KBM-7 (cell line): ENCODE data around the gene CCZ1.
"Not testable (repeated sequence)": the region's sequence is repeated elsewhere in the genome, so short reads cannot be mapped to it uniquely, and the experiment has no call there.

Experiments used
- DNase-seq: peaks from one replicate; pipeline ENCODE4 v3.0.0-alpha.2; 2015
- in situ Hi-C: fragments of 300-500 bp; cut with MboI; formaldehyde crosslinking; loops from 2 replicates; pipeline ENCODE4 v1.14.3; 2020; ENCODE audit warnings: low sequenced_read_pairs, low pct_unique_long_range_greater_than_20kb, mixed read lengths

The CCZ1 gene

DNA sequence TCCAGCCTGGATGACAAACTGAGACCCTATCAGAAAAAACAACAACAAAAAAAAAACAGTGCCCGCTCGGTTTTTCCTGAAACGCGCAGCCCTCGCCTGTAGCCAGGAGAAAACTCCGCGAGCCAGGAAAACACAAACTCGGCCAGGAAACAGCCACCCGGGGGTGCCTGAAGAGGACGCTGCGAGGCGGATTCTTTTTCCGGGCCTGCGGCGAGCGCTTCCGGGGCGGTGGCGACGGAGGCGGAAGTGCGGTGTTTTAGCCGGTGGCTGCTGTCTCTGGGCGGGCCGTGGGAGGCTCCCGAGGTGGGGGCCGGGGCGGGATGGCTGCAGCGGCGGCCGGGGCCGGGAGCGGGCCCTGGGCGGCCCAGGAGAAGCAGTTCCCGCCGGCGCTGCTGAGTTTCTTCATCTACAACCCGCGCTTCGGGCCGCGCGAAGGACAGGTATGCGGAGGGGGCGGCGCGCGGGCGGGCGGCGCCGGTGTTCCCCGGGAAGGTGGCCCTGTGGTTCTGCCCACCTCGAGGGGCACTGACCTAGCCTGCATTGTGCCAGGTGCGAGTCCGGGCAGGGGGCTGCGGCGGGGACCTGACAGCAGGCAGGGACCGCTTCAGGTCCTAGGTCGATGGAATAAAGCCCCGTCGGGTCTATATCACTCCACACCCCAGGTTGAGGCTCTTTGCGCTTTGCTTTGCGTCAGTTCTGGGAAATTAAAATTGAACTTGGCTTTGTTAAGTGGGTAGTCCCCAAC is at the start of gene CCZ1:
Gene CCZ1, plus strand, starts transcription at position 254 of the 745 bp plus-strand sequence. Its CDS starts 67 bp downstream, at position 321.
- in situ Hi-C loops: not testable (repeated sequence)
- DNase-seq: peak; percentile 78

DNA sequence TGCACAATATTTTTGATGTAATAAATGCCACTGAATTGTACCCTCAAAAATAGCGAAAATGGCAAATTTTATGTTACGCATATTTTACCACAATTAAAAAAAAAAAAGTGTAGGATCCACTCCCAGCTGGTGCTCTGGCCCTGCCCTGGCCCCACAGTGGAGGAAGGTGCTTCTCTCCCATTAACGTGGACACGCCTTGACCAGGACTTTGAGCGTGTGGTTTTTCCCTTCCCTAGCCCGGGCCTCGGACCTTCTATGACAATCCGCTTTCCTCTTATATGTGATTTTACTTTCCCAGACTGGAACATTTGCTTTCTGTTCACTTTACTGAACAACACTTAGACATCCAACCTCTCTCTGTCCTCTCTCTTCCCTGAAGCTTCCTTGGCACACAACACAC is 47.6 kb upstream of the CCZ1 start:
- DNase-seq: no peak
- in situ Hi-C loops: no loop called here

DNA sequence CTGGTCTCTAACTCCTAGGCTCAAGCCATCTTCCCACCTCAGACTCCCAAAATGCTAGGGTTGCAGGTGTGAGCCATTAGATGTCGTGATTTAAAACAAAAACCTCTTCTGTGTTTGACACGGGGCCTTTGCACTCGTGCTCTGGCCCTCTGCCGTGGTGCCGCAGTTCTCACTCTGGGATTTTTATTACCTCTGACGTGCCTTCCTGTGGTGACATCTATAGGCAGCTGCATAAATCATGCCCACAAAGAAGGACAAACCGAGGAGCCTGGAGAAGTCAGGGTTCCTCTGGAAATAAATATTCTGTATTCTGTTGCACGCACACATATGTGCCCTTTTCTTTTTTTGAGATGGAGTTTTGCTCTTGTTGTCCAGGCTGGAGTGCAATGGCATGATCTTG is 43.8 kb upstream of the CCZ1 start:
- peak; percentile 55 for DNase-seq
- in situ Hi-C loops: no loop called here

DNA sequence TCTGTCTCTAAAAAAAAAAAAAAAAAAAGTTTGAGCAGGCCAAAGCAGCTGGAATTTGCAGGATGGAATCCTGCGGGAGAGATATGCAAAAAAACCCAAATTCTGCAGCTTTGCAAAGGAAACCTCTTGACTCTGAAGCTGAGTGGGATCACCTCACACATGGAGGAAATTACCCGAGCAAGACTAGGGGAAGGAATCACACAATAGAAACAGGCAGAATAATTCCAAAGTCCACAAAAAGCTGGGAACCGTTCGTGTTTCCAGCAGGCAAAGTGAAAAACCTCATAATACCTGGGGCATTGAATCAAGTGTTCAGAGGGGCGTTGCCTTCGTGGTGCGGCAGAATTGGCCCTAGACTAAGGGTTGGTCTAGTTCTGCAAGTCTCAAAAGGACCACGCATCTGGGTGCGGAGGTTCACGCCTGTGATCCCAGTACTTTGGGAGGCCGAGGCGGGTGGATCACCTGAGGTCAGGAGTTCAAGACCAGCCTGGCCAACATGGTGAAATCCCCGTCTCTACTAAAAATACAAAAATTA is 41.4 kb upstream of the CCZ1 start:
- in situ Hi-C loops, DNase-seq: not testable (repeated sequence)

DNA sequence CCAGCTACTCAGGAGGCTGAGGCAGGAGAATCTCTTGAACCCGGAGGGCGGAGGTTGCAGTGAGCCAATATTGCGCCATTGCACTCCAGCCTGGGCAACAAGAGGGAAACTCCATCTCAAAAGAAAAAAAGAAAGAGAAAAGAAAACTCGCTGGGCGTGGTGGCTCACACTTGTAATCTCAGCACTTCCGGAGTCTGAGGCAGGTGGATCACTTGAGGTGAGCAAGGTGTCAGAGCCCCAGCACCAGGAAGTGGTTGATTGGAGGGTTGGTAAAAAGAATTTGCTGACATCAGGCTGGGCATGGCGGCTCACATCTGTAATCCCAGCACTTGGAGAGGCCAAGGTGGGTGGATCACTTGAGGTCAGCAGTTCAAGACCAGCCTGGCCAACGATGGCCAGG is 40.0 kb upstream of the CCZ1 start:
- DNase-seq, in situ Hi-C loops: not testable (repeated sequence)

DNA sequence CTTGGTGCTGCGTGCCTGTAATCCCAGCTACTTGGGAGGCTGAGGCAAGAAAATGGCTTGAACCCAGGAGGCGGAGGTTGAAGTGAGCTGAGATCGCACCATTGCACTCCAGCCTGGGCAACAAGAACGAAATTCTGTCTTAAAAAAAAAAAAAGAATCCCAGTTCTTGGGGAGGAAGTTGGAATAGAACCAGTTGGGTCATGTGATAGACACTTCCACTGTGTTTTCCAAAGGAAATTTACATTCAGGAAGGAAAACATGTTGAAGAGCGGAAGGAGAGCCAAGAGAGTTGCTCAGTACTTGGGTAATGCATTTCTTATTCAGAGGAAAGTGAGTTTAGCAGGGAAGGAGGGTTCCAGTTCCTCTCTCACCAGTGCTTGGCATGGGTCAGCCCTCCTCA is 37.3 kb upstream of the CCZ1 start:
- in situ Hi-C loops, DNase-seq: not testable (repeated sequence)

DNA sequence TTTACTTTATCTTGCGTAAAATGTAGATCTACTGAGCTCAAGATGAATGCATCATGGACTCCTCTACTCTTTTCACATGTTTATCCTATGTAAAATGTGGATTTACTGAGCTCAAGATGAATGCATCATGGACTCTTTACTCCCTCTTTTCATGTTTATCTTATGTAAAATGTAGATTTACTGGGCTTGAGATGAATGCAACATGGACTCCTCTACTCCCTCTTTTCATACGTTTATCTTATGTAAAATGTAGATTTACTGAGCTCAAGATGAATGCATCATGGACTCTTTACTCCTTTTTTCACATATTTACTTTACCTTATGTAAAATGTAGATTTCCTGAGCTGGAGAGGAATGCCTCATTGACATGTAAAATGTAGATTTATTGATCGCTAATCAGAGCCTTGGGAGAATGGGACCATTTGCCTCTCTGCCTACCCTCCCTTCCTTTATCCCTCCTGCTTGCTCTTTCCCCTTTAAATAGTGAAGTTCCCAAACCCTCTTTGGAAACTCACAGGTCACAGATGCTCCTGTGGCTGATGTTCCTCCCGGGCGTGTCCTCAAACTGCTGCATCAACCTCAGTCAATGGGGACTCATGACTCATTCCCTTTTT is 35.7 kb upstream of the CCZ1 start:
- DNase-seq, in situ Hi-C loops: not testable (repeated sequence)

DNA sequence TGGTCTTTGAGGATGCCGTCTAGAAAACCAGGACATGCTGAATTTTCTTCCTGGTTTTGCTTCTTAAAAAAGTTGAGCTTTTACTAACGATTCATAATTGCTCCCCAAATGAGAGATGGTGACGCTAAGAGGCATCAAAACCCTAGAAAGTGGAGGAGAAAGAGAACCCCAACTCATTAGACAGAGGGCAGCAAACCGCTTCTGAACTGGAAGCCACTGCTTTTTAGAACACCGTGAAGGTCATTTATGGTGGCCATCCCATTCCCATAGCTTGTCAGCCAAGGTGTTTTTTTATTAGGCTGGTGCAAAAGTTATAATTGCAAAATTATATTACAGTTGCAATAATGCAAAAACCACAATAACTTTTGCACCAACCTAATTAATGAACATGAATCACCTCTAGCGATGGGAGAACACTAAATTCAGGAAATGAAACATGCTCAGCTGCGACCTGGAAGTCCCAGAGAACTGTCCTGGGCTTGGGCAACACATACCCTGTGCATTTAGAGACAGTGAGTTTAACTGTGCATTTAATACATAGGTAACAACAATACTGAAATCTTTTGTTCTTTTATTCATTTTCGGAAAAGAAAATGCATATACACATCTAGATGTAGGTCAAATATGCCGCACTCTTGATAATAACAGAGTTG is 33.1 kb upstream of the CCZ1 start:
- in situ Hi-C loops, DNase-seq: not testable (repeated sequence)

DNA sequence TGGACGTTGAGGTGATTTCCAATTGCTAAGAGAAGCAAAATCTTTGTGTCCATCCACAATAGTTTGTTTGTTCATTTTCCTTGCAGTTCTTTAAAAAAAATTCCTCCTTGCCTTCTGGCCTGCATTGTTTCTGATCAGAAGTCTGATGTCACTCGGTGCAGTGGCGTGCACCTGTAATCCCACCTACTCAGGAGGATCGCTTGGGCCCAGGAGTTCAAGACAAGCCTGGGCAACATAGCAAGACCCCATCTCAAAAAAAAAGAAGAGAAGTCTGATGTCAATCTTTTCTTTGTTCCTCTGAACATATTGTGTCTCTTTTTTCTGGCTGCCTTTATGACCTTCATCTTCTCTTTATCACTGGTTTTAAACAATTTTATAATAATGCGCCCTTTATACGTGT is 31.5 kb upstream of the CCZ1 start:
- DNase-seq: no peak
- in situ Hi-C loops: no loop called here

DNA sequence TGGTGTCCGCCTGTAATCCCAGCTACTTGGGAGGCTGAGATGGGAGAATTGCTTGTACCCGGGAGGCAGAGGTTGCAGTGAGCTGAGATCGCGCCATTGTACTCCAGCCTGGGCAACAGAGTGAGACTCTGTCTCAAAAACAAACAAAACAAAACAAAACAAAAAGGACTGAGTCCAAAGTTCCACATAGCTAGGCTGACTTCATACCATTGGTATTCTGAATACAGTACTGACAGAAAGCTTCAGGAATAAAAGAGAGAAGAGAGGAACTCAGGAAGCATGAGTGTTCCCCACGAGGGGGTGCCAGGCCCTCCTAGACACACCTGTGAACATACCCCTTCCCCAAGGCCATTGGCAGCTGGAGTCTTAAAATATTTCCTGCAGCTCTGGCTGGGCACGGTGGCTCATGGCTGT is 29.6 kb upstream of the CCZ1 start:
- in situ Hi-C loops, DNase-seq: not testable (repeated sequence)

DNA sequence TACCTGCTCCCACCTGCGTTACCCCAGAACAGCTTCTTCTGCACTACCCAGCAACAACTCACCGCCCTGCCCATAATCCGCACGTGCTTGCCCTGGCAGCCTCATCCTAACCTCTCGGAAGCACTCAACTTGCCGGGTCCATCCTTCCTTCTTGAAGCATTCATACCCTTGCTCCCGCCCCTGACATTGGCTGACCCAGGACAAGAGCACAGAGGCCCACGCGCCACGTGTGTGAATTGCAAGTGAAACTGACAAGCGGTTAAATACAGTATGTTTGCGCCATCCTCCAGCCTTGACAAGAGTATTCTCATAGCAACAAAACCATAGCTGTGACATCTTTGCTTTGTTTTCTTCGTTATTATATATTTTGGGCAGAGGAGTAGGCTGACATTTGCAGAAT is 28.8 kb upstream of the CCZ1 start:
- no peak for DNase-seq
- in situ Hi-C loops: no loop called here

DNA sequence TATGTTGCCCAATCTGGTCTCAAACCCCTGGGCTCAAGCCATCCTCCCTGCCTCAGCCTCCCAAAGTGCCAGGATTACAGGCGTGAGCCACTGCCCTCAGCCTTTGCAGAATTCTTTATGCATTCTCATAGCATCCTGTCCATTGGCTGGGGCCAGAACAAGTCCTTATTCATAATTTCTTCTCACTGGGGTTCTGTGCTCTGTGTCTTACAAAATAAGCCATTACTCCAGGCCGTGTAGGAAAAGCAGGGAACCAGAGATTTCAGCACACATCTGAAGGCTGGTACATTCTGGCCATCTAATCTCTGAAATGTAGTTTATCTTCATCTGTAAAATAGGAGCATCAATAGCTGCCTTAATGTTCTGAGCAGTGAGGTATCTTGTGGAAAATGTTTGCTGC is 28.2 kb upstream of the CCZ1 start:
- DNase-seq: no peak
- in situ Hi-C loops: no loop called here

DNA sequence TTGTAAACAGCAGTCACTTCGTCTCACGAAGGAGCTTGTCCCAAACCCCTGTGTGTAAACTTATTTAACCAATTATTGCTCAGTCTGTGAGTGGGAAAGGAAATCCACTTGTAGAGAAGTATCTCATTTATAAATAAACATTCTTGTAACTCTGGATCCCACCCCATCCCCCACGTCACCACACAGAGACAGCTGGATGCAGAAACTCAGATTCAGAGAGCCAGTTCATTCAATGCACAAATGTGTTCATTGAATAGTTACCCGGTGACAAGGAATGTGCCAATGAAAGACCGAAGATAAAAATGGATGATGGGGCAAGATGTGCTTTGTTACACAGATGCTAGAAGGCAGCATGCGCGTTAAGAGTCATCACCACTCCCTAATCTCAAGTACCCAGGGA is 26.2 kb upstream of the CCZ1 start:
- in situ Hi-C loops: no loop called here
- no peak for DNase-seq

DNA sequence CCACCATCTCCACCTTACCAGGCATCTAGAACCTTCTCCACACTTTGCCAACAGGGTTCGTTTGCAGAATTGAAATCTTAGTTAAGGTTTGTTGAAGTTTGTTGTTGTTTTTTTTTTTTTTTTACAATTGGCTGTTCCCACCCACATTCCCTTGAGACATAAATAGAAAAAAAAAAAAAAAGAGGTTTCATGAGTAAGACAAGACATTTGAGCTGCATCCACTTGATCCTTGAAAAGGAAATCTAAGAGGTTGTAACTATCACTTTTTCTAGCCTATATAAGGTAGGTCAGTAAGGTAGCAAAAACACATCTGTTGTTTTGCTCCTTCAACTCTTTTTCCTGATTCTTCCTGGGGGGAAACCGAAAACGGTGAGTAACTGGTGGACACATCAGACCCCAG is 18.9 kb upstream of the CCZ1 start:
- in situ Hi-C loops, DNase-seq: not testable (repeated sequence)

DNA sequence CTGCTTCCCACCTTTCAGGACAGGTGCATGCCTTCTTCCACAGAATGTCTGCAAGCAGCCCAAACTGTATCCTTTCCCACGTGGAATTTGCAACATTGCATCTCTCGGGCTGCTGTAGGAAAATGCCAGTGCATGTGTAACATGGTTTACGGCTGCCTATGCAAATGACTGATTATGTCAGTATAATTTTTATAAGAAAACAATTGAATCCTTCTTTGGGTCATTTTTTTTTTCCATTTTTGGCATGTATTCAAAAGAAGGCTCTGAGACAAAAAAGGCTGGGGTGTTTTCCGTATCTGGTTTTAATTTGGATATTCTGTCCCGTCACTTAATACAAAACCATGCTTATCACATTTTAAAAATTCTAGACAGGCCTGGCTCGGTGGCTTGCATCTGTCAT is 18.4 kb upstream of the CCZ1 start:
- DNase-seq, in situ Hi-C loops: not testable (repeated sequence)

DNA sequence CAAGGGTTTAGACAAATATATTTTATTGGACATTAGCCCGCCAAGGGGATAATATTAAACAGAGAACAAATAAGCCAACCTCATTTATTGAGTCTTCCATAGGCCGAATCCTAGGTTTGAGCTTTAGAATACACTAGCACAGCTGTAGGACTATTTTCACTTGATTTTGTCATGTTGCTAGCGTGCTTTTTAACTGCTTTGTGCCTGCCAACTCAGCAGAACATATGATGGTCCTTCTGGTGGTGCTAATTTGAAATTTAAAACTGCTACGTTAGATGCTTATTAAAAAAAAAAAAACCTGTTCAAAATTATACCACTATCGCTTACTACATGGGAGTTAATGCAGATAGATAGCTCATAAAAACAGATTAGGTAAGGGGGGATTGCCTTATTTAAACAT is 14.1 kb upstream of the CCZ1 start:
- in situ Hi-C loops, DNase-seq: not testable (repeated sequence)

DNA sequence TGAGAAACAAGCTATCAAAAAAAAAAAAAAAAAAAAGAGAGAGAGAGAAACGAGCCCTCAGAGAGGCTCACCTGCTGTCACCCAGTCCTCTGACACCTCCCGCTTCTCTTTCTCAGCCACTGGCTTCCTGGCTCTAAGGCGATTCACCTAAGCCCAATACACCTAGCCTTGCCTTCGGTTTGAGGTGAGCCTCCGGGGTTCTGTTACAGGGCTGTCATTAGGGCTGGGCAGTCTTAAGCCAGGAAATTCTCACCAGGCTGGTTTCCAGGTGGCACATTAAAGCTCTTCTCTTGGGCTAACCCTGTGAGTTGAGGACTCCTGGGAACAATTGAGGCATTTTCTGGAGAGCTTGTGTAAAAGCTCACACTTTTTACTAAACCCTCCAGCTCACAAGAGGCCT is 10.5 kb upstream of the CCZ1 start:
- DNase-seq, in situ Hi-C loops: not testable (repeated sequence)

DNA sequence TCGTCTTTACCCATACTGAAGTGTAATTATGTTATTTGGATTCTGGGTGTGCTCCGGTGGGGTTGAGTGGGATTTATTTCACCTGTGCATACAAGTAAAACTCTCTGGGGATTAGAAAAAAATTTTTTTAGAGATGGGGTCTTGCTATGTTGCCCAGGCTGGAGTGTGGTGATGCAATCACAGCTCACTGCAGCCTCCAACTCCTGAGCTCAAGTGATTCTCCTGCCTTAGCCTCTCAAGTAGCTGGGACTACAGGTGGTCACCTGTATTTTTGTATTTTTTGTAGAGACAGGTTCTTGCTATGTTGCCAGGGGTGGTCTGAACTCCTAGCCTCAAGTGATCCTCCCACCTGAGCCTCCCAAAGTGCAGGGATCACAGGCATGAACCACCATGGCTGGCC is 8.3 kb upstream of the CCZ1 start:
- in situ Hi-C loops, DNase-seq: not testable (repeated sequence)

DNA sequence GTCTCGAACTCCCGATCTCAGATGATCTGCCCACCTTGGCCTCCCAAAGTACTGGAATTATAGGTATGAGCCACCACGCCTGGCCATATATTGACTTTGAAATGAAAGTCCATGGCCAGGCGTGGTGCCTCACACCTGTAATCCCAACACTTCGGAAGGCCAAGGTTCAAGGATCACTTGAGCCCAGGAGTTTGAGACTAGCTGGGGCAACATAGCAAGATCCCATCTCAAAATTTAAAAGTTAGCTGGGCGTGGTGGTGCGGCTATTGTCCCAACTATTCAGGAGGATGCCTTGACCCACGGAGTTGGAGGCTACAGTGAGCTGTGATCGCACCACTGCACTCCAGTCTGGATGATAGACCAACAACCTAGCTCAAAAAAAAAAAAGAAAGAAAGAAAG is 6.0 kb upstream of the CCZ1 start:
- DNase-seq: no peak

DNA sequence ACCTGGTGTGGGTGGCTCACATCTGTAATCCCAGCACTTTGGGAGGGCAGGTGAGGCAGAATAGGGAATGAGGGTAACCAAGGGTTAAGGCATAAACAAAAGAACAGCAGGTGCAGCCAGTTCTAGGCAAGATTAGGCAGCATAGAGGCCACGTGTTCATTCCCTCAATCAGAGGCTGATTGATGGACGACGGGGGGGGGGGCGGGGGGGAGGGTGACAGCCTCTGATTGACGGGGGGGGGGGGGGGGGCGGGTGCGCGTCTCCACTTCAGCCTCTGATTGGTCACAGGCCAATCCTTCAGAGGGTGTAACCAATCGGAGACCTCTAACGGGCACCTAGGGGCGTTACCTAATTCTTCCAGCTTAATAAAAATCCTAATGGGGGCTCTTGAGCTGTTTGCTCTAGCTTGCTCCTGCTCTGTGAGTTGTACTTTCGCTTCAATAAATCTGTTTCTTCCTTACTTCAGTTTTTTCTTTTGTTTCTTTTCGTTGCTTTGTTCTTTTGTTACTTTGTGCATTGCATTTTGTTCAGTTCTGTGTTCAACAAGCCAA is 1.1 kb upstream of the CCZ1 start:
- DNase-seq, in situ Hi-C loops: not testable (repeated sequence)

More for the DNA sequence above, 6.0 kb upstream of the CCZ1 start:
- in situ Hi-C loops: no loop called here
